Activated CD8-positive, alpha-beta memory T cell treated with anti-CD3 and anti-CD28 coated beads for 1 hour (primary cell): ENCODE results near the gene CELF1.
"Not testable (repeated sequence)": the region's sequence is repeated elsewhere in the genome, so short reads cannot be mapped to it uniquely, and the experiment has no call there.

ENCODE experiments used
- DNase-seq, 2 donors: peaks; one replicate each; pipeline ENCODE4 v3.0.0-alpha.2; 2020; ENCODE audit warnings: low read depth in 1 of 2; ENCODE audit errors: extremely low read depth in 1 of 2

CELF1 gene

GRCh38 chr11:47545298-47545697 is 7.6 kb downstream of the CELF1 start:
- DNase-seq, result no peak

- DNase-seq, result no peak
Observed at GRCh38 chr11:47541070-47541469, 11.9 kb downstream of the CELF1 start.

GRCh38 chr11:47539681-47540039 is 13.3 kb downstream of the CELF1 start:
- no peak for DNase-seq

- no peak for DNase-seq
Observed at GRCh38 chr11:47538741-47539565, 14.0 kb downstream of the CELF1 start.

- DNase-seq, result no peak
Observed at GRCh38 chr11:47536915-47537314, 16.0 kb downstream of the CELF1 start.

- no peak for DNase-seq
Observed at GRCh38 chr11:47534704-47535251, 18.2 kb downstream of the CELF1 start.

GRCh38 chr11:47533690-47534151 is 19.2 kb downstream of the CELF1 start:
- no peak for DNase-seq

GRCh38 chr11:47532597-47533213 is 20.2 kb downstream of the CELF1 start:
- no peak for DNase-seq

- no peak for DNase-seq
Observed at GRCh38 chr11:47531666-47532065, 21.3 kb downstream of the CELF1 start.

GRCh38 chr11:47530721-47531120 is 22.2 kb downstream of the CELF1 start:
- DNase-seq, result not testable (repeated sequence)

GRCh38 chr11:47529951-47530350 is 23.0 kb downstream of the CELF1 start:
- DNase-seq, result no peak

GRCh38 chr11:47527186-47527585 is 25.7 kb downstream of the CELF1 start:
- no peak for DNase-seq

- not testable (repeated sequence) for DNase-seq
Observed at GRCh38 chr11:47526032-47526431, 26.9 kb downstream of the CELF1 start.

- DNase-seq, result no peak
Observed at GRCh38 chr11:47524291-47524874, 28.5 kb downstream of the CELF1 start.

- DNase-seq, result no peak
Observed at GRCh38 chr11:47523490-47524225, 29.3 kb downstream of the CELF1 start.

GRCh38 chr11:47518212-47518964 is 34.5 kb downstream of the CELF1 start:
- no peak for DNase-seq

- no peak for DNase-seq
Observed at GRCh38 chr11:47516984-47517853, 35.7 kb downstream of the CELF1 start.

- DNase-seq, result no peak
Observed at GRCh38 chr11:47516155-47516554, 36.8 kb downstream of the CELF1 start.
